K562 (cell line): Measurements from ENCODE around the gene ECT2. TPM values are rescaled to one million over a fixed set of nuclear protein-coding genes. Genes with fewer than 3 reads are reported as not detected.

ENCODE experiments used
- NCOR1 ChIP-seq: fragments of 450-650 bp; IDR thresholded peaks from 2 replicates; pipeline ENCODE4 v1.6.1; 2016; ENCODE audit warnings: mild to moderate bottlenecking, moderate library complexity
- NFE2 ChIP-seq: IDR thresholded peaks from 2 replicates; pipeline ENCODE4 v1.6.1; 2014; ENCODE audit warnings: antibody characterized with exemption, low read depth
- PRMT5 ChIP-seq: sonication (generic); formaldehyde crosslinking; IDR thresholded peaks from 2 replicates; pipeline ENCODE4 v1.5.0; 2020; ENCODE audit warnings: missing genetic modification reagents
- ZFP1 ChIP-seq: fragments of 450-650 bp; formaldehyde crosslinking; IDR thresholded peaks from 2 replicates; pipeline ENCODE4 v1.4.0; 2020; ENCODE audit warnings: mild to moderate bottlenecking, mixed read lengths
- ZNF586 ChIP-seq: fragments of 450-650 bp; formaldehyde crosslinking; conservative IDR thresholded peaks from 2 replicates; pipeline ENCODE4 v1.4.0; 2020; ENCODE audit warnings: mild to moderate bottlenecking, moderate library complexity
- polyA plus RNA-seq, 8 experiments: library from polyadenylated mRNA; depleted of rRNA in 4 of 8; stranded (reverse) in 5 of 8; unstranded in 3 of 8; fragments of >200 nt; fragmentation: Nextera tagmentation in 2 of 8; fragmentation: Illumina TruSeq in 1 of 8; extraction: Ambion mirVana in 2 of 8; extraction: Trizol in 1 of 8; gene quantifications; 2 replicates each; pipeline versions ENCODE4 v1.2.1 to v1.2.3, GENCODE V29; 2011 to 2014; ENCODE audit warnings: inconsistent platforms in 1 of 8, missing spikeins in 1 of 8
- total RNA-seq, 7 experiments: library from RNA; depleted of rRNA in 6 of 7; stranded (reverse); fragments of >200 nt in 6 of 7; fragmentation: Illumina TruSeq in 2 of 7; extraction: Trizol in 2 of 7; gene quantifications; 2 replicates each; pipeline versions ENCODE4 v1.2.1 to v1.2.3, GENCODE V29; 2011 to 2021; ENCODE audit warnings: low replicate concordance in 1 of 7
- TF ChIP-seq, protein P1 (sequence below), 2 experiments: fragments of 450-650 bp; formaldehyde crosslinking in 1 of 2; IDR thresholded peaks; 2 replicates each; pipeline versions ENCODE4 v1.4.0 to v1.6.1; 2014 to 2020; ENCODE audit warnings: mild to moderate bottlenecking in 2 of 2, borderline replicate concordance in 1 of 2, low read depth in 1 of 2
- TF ChIP-seq, protein P2 (sequence below), 2 experiments: fragments of 450-650 bp in 1 of 2; sonication (generic) in 1 of 2; formaldehyde crosslinking in 1 of 2; IDR thresholded peaks in 1 of 2; conservative IDR thresholded peaks in 1 of 2; 2 replicates each; pipeline versions ENCODE4 v1.6.1 to v1.8.1; 2016 to 2023; ENCODE audit warnings: mild to moderate bottlenecking in 2 of 2, moderate library complexity in 2 of 2, inconsistent platforms in 1 of 2, missing genetic modification reagents in 1 of 2
- TF ChIP-seq, protein P3 (sequence below): fragments of 250-450 bp; sonication (Bioruptor Pico); IDR thresholded peaks from 2 replicates; pipeline ENCODE4 v1.8.0; 2022; ENCODE audit warnings: inconsistent platforms, mild to moderate bottlenecking, moderate library complexity, borderline replicate concordance
- TF ChIP-seq, protein P4 (sequence below), 3 experiments: fragments of 200-800 bp in 1 of 3; fragments of 250-450 bp in 1 of 3; fragments of 450-650 bp in 1 of 3; sonication (Bioruptor Pico) in 1 of 3; sonication (Bioruptor generic) in 1 of 3; formaldehyde crosslinking in 1 of 3; IDR thresholded peaks; 2 replicates each; pipeline versions ENCODE4 v1.6.1 to v1.8.0; 2016 to 2022; ENCODE audit warnings: mild to moderate bottlenecking in 2 of 3, missing genetic modification characterization in 2 of 3, missing compliant biosample characterization in 1 of 3, moderate library complexity in 1 of 3

The ECT2 gene
- total and polyA plus RNA-seq, 9 of the 15 experiments (the other 6 are each of a cell fraction or from before 2014, with no cell fraction given): 19.0 to 53.0 (median 36.5) TPM

DNA sequence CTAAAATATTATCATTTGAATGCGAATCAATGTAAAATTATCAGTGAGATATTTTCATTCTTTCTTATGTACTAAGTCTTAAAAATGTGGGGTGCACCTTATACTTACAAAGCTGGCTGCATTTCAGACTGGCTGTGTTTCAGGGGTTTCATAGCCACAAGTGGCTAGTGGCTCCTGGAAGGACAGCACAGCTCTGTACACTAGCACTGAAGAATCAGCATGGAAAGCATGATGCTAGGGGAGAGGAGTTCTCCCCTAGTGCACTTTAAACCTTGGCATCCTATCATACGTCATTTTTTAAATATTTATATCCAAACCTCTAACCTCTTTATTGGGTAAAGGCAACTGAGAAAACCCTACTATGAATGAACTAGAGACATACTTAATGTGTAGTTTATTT lies 66.4 kb downstream of the ECT2 start (continued):
- TF ChIP-seq, protein P1, sequence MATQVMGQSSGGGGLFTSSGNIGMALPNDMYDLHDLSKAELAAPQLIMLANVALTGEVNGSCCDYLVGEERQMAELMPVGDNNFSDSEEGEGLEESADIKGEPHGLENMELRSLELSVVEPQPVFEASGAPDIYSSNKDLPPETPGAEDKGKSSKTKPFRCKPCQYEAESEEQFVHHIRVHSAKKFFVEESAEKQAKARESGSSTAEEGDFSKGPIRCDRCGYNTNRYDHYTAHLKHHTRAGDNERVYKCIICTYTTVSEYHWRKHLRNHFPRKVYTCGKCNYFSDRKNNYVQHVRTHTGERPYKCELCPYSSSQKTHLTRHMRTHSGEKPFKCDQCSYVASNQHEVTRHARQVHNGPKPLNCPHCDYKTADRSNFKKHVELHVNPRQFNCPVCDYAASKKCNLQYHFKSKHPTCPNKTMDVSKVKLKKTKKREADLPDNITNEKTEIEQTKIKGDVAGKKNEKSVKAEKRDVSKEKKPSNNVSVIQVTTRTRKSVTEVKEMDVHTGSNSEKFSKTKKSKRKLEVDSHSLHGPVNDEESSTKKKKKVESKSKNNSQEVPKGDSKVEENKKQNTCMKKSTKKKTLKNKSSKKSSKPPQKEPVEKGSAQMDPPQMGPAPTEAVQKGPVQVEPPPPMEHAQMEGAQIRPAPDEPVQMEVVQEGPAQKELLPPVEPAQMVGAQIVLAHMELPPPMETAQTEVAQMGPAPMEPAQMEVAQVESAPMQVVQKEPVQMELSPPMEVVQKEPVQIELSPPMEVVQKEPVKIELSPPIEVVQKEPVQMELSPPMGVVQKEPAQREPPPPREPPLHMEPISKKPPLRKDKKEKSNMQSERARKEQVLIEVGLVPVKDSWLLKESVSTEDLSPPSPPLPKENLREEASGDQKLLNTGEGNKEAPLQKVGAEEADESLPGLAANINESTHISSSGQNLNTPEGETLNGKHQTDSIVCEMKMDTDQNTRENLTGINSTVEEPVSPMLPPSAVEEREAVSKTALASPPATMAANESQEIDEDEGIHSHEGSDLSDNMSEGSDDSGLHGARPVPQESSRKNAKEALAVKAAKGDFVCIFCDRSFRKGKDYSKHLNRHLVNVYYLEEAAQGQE (IDR thresholded peaks at IDR 0.05; ENCODE audit: borderline replicate concordance): no peak
- TF ChIP-seq, protein P1 (CRISPR knock-in tag; IDR thresholded peaks at IDR 0.05; ENCODE audit: low read depth): no peak
- no peak for TF ChIP-seq ZNF586 (CRISPR knock-in tag)
- TF ChIP-seq, protein P2, sequence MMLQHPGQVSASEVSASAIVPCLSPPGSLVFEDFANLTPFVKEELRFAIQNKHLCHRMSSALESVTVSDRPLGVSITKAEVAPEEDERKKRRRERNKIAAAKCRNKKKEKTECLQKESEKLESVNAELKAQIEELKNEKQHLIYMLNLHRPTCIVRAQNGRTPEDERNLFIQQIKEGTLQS (IDR thresholded peaks at IDR 0.05): no peak
- TF ChIP-seq, protein P2 (CRISPR knock-in tag; conservative IDR thresholded peaks at IDR 0.05): no peak
- TF ChIP-seq PRMT5 (CRISPR knock-in tag): no peak
- no peak for TF ChIP-seq NFE2
- TF ChIP-seq, protein P3, sequence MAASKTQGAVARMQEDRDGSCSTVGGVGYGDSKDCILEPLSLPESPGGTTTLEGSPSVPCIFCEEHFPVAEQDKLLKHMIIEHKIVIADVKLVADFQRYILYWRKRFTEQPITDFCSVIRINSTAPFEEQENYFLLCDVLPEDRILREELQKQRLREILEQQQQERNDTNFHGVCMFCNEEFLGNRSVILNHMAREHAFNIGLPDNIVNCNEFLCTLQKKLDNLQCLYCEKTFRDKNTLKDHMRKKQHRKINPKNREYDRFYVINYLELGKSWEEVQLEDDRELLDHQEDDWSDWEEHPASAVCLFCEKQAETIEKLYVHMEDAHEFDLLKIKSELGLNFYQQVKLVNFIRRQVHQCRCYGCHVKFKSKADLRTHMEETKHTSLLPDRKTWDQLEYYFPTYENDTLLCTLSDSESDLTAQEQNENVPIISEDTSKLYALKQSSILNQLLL (CRISPR knock-in tag): no peak
- TF ChIP-seq ZFP1 (CRISPR knock-in tag): no peak
- TF ChIP-seq, protein P4, sequence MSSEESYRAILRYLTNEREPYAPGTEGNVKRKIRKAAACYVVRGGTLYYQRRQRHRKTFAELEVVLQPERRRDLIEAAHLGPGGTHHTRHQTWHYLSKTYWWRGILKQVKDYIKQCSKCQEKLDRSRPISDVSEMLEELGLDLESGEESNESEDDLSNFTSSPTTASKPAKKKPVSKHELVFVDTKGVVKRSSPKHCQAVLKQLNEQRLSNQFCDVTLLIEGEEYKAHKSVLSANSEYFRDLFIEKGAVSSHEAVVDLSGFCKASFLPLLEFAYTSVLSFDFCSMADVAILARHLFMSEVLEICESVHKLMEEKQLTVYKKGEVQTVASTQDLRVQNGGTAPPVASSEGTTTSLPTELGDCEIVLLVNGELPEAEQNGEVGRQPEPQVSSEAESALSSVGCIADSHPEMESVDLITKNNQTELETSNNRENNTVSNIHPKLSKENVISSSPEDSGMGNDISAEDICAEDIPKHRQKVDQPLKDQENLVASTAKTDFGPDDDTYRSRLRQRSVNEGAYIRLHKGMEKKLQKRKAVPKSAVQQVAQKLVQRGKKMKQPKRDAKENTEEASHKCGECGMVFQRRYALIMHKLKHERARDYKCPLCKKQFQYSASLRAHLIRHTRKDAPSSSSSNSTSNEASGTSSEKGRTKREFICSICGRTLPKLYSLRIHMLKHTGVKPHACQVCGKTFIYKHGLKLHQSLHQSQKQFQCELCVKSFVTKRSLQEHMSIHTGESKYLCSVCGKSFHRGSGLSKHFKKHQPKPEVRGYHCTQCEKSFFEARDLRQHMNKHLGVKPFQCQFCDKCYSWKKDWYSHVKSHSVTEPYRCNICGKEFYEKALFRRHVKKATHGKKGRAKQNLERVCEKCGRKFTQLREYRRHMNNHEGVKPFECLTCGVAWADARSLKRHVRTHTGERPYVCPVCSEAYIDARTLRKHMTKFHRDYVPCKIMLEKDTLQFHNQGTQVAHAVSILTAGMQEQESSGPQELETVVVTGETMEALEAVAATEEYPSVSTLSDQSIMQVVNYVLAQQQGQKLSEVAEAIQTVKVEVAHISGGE (CRISPR knock-in tag; IDR thresholded peaks at IDR 0.05): no peak
- no peak for TF ChIP-seq NCOR1
